ENCODE results near the gene CLMN.

CLMN gene

DNA sequence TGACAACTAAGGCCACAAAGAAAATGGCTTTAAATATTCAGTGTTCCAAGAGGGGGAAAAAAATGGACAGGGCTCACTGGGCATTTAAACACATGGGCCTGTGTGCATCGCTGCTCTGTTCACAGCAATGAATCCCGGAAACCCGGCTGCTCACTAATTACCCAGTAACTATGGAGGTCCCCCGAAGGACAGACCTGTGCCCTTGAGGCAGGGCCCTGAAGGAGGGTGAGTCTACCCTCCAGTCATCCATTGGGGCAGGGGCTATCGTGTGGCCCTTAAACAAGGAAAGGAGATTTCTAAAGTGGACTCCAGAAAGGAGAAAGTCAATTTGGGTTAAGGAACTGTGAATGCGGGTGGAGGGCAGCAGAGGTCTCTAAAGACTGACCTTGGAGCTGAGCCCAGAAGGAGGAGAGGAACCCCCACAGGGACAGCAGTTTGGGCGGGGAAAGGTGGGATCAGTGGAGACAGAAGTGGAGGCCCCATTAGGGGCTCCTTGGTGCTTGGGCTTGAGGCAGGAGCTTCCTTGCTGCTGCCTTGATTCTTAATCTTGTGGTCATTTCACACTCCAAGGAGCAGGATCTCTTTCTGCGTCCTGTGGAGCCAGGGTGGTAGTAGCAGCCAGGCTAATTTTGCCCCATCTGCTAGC is 1.4 kb upstream of the CLMN start:
- no peak for DNase-seq

- DNase-seq, result no peak
Observed at GRCh38 chr14:95320078-95320895, 579 bp upstream of the CLMN start.

DNA sequence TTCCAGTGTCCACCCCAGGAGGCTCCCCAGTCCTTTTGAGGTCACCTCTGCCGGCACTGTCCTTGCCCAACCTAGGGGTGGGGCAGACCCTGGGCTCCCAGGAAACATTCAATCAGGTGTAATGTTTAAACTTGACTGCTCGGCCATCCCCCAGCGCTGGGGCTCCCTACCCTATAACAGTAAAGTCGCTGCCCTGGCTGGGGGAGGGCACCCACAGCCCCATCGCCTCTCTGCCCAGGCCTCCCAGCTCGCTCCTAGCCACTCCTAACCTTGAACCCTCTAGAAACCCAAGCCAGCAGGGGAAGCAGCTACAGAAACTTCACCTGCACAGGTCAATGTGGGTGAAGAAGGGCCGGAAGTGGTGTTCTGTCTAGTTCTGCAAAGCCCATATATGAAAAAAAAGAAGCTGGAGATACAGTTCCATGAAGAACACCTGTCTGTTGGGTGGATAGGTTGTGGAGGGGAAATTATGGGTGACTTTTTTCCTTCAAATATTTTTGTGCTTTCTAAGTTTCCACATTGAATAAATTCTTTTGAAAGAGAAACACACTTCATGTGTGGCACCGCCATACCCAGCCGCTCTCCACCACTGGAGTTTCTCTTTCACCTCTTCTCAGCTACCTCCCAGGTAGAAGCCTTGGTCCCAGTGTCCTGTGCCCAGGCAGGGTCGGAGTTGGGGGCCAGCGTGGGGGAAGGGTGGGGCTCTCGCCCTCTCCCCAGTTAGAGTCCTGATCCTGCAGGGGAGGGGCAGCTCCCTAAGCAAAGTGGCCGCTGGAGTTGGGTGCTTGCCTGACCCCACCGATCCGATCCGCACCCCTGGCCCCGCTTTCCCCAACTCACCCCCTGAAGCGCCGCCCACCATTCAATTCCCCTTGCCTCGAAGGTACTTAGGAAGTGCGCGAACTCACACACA is 1.1 kb downstream of the CLMN start:
- DNase-seq, result no peak

DNA sequence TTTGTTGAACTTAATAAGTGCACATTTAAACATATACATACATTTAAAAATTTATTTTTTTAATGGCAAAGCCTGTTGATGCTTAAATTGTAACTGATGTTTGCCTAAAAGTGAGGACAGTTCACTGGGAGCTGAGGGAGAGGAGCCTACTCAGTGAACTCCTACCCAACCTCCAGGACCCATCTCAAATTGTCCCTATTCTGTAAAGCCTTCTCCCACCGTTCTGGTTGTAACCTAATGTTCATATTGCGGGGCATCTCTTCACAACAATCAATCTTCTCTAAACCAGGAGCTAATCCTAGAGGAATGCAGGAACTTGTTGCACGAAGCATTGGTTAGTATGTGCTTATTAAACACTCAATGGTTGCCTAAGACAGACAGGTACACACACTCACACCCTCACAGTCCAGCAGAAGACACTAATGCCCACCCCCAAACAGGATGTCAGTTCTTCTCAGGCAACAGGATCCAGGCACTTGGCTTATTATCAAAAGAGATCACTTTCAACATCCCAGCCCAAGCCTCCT is 1.8 kb downstream of the CLMN start:
- no peak for DNase-seq

DNA sequence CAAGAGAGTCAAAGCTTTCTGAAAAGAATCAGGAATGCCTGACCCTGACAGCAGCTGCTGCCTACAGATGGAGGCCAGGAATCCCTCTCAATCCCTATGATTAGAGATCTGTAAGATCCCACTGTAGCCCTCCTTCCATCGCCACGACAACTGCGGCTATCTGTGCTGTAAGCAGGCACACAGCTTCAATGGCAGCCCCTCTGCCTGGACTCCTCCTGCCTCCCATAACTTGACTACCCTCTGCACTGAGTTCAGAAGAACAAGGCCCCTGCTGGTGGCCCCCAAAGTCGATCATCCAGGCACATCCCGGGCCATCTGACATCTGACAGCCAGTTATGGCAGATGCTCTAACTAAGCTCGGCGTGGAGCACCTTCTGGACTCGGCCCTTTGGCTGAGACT is 2.9 kb downstream of the CLMN start:
- no peak for DNase-seq

DNA sequence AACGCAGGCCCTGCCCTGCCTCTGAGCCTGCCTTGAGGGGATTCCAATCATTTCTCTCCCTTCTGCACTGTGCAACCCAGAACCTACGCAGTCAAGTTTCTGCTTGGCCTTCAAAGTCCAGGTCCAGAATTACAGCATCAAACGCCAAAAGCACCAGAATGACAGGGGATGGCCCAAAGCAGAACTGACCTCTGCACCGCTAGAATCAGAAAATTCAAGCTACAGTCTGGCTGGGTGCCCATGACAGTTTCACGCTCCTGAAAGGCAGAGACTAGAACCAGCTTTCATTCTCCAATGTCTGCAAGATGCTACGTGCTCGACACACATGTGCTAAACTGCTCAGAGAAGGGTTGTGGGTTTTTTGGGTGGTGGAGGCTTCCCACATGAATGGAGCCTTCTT is 4.1 kb downstream of the CLMN start:
- no peak for DNase-seq

- DNase-seq, result no peak
Observed at GRCh38 chr14:95315156-95315555, 4.6 kb downstream of the CLMN start.

GRCh38 chr14:95314609-95315008 is 5.1 kb downstream of the CLMN start:
- DNase-seq, result no peak

- no peak for DNase-seq
Observed at GRCh38 chr14:95313707-95314106, 6.0 kb downstream of the CLMN start.

- DNase-seq, result no peak
Observed at GRCh38 chr14:95313190-95313589, 6.5 kb downstream of the CLMN start.

DNA sequence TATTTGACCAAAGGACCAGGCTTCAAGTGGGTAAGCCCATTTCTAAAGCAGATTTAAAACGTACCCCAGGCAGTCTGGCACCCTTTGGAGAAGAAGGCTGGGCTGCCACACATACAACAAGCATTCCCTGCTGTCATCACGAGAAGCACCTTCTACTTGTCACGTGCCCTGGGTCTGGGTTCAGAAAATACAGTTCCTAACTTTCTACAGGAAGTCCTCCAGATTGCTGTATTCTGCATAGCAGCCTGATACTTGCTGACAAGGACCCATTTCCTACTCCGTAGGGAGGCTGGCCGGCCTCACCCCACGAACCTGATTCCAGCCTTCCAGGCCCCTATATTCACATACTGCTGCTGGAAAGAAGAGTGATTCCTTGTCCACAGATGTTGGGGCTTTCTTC is 7.4 kb downstream of the CLMN start:
- DNase-seq, result no peak

DNA sequence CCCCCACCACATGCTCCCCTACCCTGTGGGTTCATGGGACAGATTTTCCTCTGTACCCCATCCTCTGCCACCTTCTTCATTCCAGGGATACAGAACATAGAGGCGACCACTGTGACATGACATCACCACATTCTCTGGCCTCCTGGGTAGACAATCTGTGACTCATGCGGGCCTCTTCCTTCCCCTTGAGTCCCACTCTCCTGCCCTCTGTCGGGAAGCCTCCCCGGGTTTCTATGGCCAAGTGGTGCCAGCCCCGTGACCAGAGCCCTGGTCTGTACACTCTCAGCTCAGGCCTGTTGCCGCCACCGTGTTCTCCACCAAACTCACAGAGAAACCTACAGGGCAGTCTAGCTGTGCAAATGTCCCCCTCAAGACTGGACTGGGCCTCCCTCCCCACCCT is 8.0 kb downstream of the CLMN start:
- DNase-seq, result no peak

DNA sequence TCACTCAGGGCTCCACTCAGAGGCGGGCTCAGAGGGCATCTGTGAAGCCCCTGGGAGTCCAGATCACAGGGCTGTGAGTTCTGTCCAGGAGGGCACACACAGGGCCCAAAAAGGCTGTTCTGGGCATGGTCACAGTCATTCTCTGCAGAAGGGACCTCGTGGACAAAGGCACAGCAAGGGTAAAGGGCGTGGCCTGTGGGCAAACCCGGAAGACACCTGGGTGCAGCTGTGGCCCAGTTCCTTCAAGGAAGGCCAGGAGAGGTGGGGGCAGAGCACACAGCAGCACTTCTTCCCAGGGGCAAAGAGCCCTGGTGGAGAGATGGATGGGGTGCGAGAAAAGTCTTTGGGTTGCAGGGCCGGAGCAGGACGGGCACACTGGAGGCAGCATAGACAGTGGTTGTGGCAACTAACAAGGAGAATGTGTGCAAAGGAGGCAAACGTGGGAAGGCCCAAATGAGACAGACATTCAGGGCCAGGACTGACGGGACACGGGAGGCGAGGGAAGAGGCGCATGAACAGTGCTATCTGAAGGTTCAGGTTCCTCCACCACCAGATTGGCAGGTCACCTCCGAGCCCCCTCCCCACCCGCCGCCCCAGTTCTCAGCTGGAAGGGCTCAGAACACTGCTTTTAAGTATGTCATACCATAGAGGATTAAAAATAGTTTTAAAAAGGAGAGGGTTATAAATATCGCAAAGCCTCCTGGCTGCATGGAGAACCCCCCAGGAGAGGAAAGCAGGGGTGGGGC is 8.9 kb downstream of the CLMN start:
- no peak for DNase-seq

GRCh38 chr14:95309261-95310051 is 10.3 kb downstream of the CLMN start:
- no peak for DNase-seq

DNA sequence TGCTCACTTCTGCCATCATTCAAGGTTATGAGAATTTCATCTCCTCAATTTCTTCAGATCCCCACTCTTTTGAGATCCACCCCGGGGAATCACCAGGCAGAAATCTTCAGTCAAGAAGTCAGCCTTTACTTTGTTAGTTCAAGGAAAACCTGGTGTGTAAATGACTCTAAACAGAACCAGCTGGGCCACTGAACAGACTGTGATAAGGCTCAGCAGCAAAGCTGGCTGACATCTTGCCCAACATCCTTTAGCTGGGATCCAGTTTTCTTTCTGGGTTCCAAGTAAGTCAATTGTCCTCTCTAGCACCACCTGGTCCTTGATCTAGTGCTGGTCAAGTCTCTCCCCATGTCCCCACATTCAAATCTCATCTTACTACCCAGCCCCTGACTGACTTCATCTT is 11.6 kb downstream of the CLMN start:
- DNase-seq, result no peak

DNA sequence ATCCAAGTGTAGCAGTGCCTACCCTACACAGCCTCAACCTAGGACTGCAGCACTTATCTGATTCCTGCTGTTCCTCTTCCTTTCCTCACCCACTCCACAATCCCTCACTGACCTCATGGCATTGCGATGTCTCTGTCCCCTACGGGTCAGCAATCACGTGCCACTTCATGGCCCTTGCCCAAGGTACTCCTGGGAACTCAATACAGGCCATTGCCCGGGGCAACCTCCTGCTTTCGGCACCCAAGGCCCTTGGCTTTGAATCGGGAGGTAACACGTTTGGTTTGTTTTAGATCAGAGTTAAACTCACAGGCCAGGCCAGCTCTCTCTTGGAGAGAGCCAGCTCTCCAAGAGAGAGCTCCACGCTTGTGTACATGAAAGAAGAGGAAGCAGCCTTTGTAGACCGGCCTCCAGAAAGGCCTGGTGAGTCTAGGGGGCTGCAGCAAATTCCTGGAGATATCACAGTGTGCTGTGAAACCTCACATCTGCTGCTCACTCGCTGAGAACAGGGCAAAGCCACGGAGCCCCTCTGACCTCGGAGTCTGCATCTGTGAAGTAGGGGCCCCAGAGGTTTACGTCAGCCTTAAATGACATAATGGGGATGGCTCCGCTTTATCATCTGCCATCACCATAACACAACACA is 12.2 kb downstream of the CLMN start:
- no peak for DNase-seq

GRCh38 chr14:95305940-95306339 is 13.8 kb downstream of the CLMN start:
- no peak for DNase-seq

DNA sequence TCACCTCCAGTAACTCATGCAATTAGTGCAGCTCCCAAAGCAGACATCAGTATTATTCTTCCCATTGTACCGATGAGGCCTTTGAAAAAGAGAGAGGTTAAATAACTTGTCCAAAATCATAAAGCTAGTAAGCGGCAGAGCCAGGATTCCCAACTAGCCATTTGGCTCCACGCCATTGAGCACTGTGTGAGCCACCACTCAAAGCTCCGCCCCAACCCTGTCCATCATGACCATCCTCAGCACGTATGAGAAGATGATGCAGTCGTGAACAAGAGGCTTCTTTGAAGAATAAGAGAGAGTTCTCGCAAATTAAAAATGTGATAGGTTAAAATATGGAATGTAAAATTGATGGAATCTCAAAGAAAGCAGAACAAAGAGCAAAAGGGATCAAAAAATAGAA is 14.6 kb downstream of the CLMN start:
- DNase-seq, result no peak

DNA sequence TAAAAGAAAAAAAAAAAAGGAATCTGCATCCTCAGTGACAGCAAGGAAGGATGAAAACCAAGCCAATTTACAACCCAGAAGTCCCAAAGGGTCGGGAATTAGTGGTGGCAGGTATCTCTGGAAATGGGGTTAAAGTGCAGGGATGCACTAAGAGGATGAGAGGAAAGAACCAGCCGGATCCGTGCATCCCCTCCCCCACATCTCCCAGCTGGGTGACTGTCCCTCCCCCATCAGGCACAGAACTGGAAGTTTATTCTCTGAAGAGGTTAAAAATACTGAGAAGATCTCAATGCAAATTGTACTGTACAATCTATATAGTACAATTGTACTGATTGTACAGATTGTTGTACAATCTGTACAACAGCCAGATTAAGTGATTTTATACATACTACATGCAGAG is 15.4 kb downstream of the CLMN start:
- no peak for DNase-seq

GRCh38 chr14:95303552-95303951 is 16.2 kb downstream of the CLMN start:
- DNase-seq, result peak in 1 of 2 experiments; percentile 26
